Measurements from ENCODE around the gene CEP112. TPM values are rescaled to one million over a fixed set of nuclear protein-coding genes. Genes with fewer than 3 reads are reported as not detected.

The CEP112 gene
- total and polyA plus RNA-seq, 2 of the 4 experiments (the other 2 are of a cell fraction), result 2.5 to 5.6 TPM

GRCh38 chr17:65918500-65918899 lies 273.4 kb downstream of the CEP112 start:
- no TSS peak for BruUV-seq (replicated peaks)
- no peak for ATAC-seq (ENCODE audit: low read depth)

More at GRCh38 chr17:65918500-65918899, 273.4 kb downstream of the CEP112 start:
- H3K18ac ChIP-seq (ENCODE audit: low read depth, low read length), result no peak overlapping the region
- no peak overlapping the region for H3K56ac ChIP-seq (ENCODE audit: extremely low read depth, insufficient read depth, low read length)
- no peak overlapping the region for H2AFZ ChIP-seq (replicated peaks; ENCODE audit: low read length, poor library complexity)
- no peak overlapping the region for H4K91ac ChIP-seq (ENCODE audit: insufficient read depth, low read depth, low read length)
- WGBS, 2 experiments (ENCODE audit: extremely low coverage in 2 of 2, insufficient read length in 1 of 2), result no CpG with 5 or more reads among the region's 1 CpG
- H2BK120ac ChIP-seq (ENCODE audit: low read depth, low read length), result no peak overlapping the region
- H3K14ac ChIP-seq (replicated peaks; ENCODE audit: low read depth, low read length), result no peak overlapping the region
- no peaks in the 10 kb centered on the region for H4K20me1 ChIP-seq (ENCODE audit: insufficient read depth, low read length)
- no peak overlapping the region for H2BK5ac ChIP-seq (ENCODE audit: low read depth, low read length, poor library complexity, severe bottlenecking)
- in situ Hi-C loops (cut with MboI; ENCODE audit: low sequenced_read_pairs), result no loop called here
- no peaks in the 10 kb centered on the region for H3K9me1 ChIP-seq (ENCODE audit: insufficient read depth, low read length)
- no peaks in the 10 kb centered on the region for H3K9me3 ChIP-seq (ENCODE audit: control insufficient read depth, insufficient read depth, low read length)
- no peak overlapping the region for H2AK5ac ChIP-seq (ENCODE audit: low read depth, low read length)
- H3K23ac ChIP-seq (ENCODE audit: low read depth, low read length), result no peak overlapping the region
- no peak overlapping the region for H3K4ac ChIP-seq (ENCODE audit: low read depth, low read length)
- dilution Hi-C loops (cut with HindIII; ENCODE audit: low sequenced_read_pairs, unreplicated experiment), result no loop called here
- H2BK15ac ChIP-seq (ENCODE audit: low read depth, low read length), result no peak overlapping the region
- no peaks in the 10 kb centered on the region for H3K36me3 ChIP-seq (ENCODE audit: control insufficient read depth, insufficient read depth, low read length)
- no peak overlapping the region for H3K4me3 ChIP-seq (ENCODE audit: insufficient read depth, low read depth, low read length)
- no peak overlapping the region for H2BK20ac ChIP-seq (ENCODE audit: low read depth, low read length)
- TF ChIP-seq MAZ (IDR thresholded peaks at IDR 0.05; ENCODE audit: borderline replicate concordance, low read depth, low read length) (no peak), POLR2A (IDR thresholded peaks at IDR 0.05; ENCODE audit: low read depth, low read length) (no peak), ELK1 (IDR thresholded peaks at IDR 0.05; ENCODE audit: borderline replicate concordance, low read depth, low read length) (no peak), CEBPB (IDR thresholded peaks at IDR 0.05; ENCODE audit: low read depth, low read length) (no peak), RAD21 (IDR thresholded peaks at IDR 0.05; ENCODE audit: low read length) (no peak), RCOR1 (IDR thresholded peaks at IDR 0.05; ENCODE audit: insufficient replicate concordance, low read length) (no peak), CTCF (conservative IDR thresholded peaks at IDR 0.05; ENCODE audit: low read depth, low read length) (no peak), MAFK (IDR thresholded peaks at IDR 0.05; ENCODE audit: low read depth, low read length) (no peak), CHD1 (IDR thresholded peaks at IDR 0.05; ENCODE audit: low read depth, low read length) (no peak), USF2 (IDR thresholded peaks at IDR 0.05; ENCODE audit: low read depth, low read length) (no peak), NFE2L2 (IDR thresholded peaks at IDR 0.05; ENCODE audit: low read depth, low read length) (no peak), RFX5 (IDR thresholded peaks at IDR 0.05; ENCODE audit: low read depth, low read length) (no peak), FOS (IDR thresholded peaks at IDR 0.05; ENCODE audit: low read depth, low read length) (no peak), MXI1 (IDR thresholded peaks at IDR 0.05; ENCODE audit: borderline replicate concordance, low read depth, low read length) (no peak), BHLHE40 (IDR thresholded peaks at IDR 0.05; ENCODE audit: low read depth, low read length) (no peak), SMC3 (IDR thresholded peaks at IDR 0.05; ENCODE audit: low read depth, low read length) (no peak)
- no peak overlapping the region for H4K8ac ChIP-seq (ENCODE audit: low read depth in 2 of 2, low read length in 2 of 2)
- CTCF ChIA-PET, result no interaction called here
- no peak overlapping the region for H3K9ac ChIP-seq (ENCODE audit: low read depth, low read length)
- DNase-seq, result no peak
- no peaks in the 10 kb centered on the region for H3K27me3 ChIP-seq (ENCODE audit: control insufficient read depth, insufficient read depth, low read length)
- H3K27ac ChIP-seq (ENCODE audit: insufficient read depth, low read length), result no peak overlapping the region
- H4K5ac ChIP-seq (ENCODE audit: low read depth, low read length), result no peak overlapping the region
- no peak overlapping the region for H3K4me2 ChIP-seq (ENCODE audit: low read depth, low read length)
- H3K4me1 ChIP-seq (ENCODE audit: control insufficient read depth, insufficient read depth, low read length), result no peaks in the 10 kb centered on the region
- H2AK9ac ChIP-seq (replicated peaks; ENCODE audit: low read depth, low read length, poor library complexity), result no peak overlapping the region
- intact Hi-C loops (cut with micrococcal nuclease), result no loop called here
- POLR2A ChIA-PET (ENCODE audit: unreplicated experiment), result no interaction called here
- H3K79me1 ChIP-seq (ENCODE audit: low read depth in 1 of 2, low read length in 2 of 2), result no peaks in the 10 kb centered on the region

Measured in IMR-90 (cell line).